GM21825 (cell line): Measurements from ENCODE around the gene SLC22A9.
"Not testable (repeated sequence)": the region's sequence is repeated elsewhere in the genome, so short reads cannot be mapped to it uniquely, and the experiment has no call there.

ENCODE experiments used
- ATAC-seq: cut with Tn5 transposase; IDR thresholded peaks from one replicate; pipeline ENCODE4 v1.9.1; 2021; ENCODE audit warnings: mild to moderate bottlenecking, moderate library complexity; ENCODE audit not compliant: unreplicated experiment

SLC22A9 gene

GRCh38 chr11:63369165-63369970 is at the start of gene SLC22A9:
Gene SLC22A9 (plus strand): TSS chr11:63369785. CDS start chr11:63370057, 272 bp downstream.
- no peak for ATAC-seq

- no peak for ATAC-seq
These were observed 47.9 kb upstream of the SLC22A9 start for GRCh38 chr11:63321723-63322122.

GRCh38 chr11:63335089-63335488 is 34.5 kb upstream of the SLC22A9 start:
- not testable (repeated sequence) for ATAC-seq

- ATAC-seq, result no peak
These were observed 32.5 kb upstream of the SLC22A9 start for GRCh38 chr11:63337070-63337469.

GRCh38 chr11:63343130-63343529 is 26.5 kb upstream of the SLC22A9 start:
- no peak for ATAC-seq

- ATAC-seq, result no peak
These were observed 17.4 kb upstream of the SLC22A9 start for GRCh38 chr11:63352144-63352543.

GRCh38 chr11:63362196-63362793 is 7.3 kb upstream of the SLC22A9 start:
- no peak for ATAC-seq

- no peak for ATAC-seq
These were observed 495 bp downstream of the SLC22A9 start for GRCh38 chr11:63369971-63370588.

GRCh38 chr11:63371396-63371795 is 1.8 kb downstream of the SLC22A9 start:
- no peak for ATAC-seq

GRCh38 chr11:63375434-63375833 is 5.8 kb downstream of the SLC22A9 start:
- ATAC-seq, result no peak

GRCh38 chr11:63380130-63380529 is 10.5 kb downstream of the SLC22A9 start:
- no peak for ATAC-seq

- no peak for ATAC-seq
These were observed 26.1 kb downstream of the SLC22A9 start for GRCh38 chr11:63395697-63396096.

- no peak for ATAC-seq
These were observed 34.8 kb downstream of the SLC22A9 start for GRCh38 chr11:63404161-63404935.

GRCh38 chr11:63405114-63405513 is 35.5 kb downstream of the SLC22A9 start:
- ATAC-seq, result no peak

- no peak for ATAC-seq
These were observed 36.9 kb downstream of the SLC22A9 start for GRCh38 chr11:63406458-63406857.

GRCh38 chr11:63417174-63417852 is 47.7 kb downstream of the SLC22A9 start:
- ATAC-seq, result no peak

- no peak for ATAC-seq
These were observed 58.5 kb downstream of the SLC22A9 start for GRCh38 chr11:63427971-63428508.

- not testable (repeated sequence) for ATAC-seq
These were observed 61.1 kb downstream of the SLC22A9 start for GRCh38 chr11:63430731-63431130.

- ATAC-seq, result not testable (repeated sequence)
These were observed 65.8 kb downstream of the SLC22A9 start for GRCh38 chr11:63435351-63435750.

GRCh38 chr11:63435831-63436230 is 66.2 kb downstream of the SLC22A9 start:
- not testable (repeated sequence) for ATAC-seq
